Stimulated activated CD4-positive, alpha-beta T cell treated with anti-CD3 and anti-CD28 coated beads, Interleukin-15, amount 100 ng/mL, for 24 hours (primary cell): ENCODE data around the gene LEKR1.

Source experiments
- DNase-seq: peaks from one replicate; pipeline ENCODE4 v3.0.0-alpha.2; 2020

LEKR1 gene

DNA sequence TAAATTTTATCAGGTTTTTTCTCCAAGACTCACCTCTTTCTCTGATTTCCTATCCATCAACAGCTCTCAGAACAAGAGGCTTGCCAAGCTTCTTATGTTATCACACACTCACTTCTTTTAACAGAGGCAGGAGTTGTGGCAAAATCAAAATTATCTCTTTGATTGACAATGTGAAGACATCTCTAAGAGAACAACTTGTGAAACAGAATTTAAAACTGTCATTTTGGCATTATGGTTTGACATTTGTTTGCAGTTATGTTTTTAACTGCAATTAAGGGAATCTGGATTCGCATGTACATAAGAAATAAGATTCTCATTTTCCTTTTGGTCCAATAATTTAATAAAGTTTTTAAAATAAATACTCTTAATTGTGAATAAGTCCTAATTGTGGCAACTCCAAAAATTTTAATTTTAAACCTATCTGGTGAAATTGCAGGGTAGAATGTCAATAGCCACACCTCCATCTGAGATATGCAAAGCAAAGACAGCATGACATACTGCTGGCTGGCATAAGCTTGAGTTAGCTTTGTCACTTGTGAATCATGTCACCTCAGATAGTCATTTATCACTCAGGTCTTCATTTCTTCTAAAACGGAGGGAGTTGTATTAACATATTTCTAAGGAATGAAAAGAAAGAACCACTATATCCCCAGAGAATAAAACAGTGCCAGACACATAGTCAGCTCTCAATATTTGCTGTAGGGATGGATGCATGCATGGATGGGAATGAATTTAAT is 175.2 kb downstream of the LEKR1 start:
- DNase-seq: no peak

DNA sequence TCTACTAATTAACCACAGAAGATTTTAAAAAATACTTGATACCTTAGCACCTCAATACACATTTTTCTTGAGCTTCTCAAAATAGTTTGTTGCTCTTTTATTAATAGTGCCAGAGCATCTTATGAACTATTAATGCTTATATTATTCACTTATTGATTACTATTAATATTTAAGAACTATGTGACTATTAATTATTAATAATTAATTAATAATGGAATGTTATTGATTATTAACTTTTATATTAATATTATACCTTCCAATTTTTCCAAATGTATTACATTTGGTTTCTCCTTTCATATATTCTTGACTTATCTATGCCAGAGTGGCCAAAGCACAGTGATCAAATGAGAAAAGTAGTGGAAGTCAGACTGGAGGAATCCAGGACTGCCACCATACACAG is 195.5 kb downstream of the LEKR1 start:
- no peak for DNase-seq

DNA sequence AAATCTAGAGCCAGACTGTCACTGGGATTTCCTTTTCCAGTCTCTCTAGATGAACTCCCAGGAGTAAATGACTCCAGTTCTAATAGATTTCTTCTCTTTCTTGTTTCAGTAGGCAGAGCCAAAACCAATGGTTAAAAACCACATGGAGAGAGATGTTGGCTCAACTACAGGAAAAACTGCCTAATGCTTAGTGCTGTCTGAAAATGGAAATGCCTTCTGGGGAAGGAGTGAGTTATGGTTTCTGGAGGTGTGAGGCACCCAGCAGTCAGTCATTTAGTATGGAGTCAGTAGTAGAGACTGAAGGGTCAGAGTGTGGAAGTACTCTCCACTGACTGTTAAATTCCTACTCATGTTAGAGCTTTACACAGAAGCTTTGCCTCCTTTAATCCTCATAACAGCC is 197.1 kb downstream of the LEKR1 start:
- no peak for DNase-seq

DNA sequence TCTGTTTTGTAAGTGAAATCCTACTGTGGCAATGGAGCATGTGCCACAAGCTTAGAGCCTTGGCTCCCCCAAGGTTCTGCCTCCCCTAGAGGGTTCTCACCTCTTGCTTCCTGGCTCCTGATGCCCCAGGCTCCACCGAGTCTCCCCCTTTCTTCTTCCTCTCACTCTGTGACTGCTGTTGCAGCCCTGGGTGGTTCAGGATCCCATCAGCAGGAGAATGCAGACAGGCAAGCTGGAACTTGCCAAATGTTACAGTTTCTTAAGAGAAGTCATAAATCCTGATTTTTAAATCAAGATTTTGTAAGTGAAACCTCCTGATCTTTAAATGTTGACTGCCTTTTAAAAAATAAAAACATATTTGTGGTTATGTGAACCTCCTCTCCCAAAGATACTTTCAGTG is 199.9 kb downstream of the LEKR1 start:
- DNase-seq: no peak

DNA sequence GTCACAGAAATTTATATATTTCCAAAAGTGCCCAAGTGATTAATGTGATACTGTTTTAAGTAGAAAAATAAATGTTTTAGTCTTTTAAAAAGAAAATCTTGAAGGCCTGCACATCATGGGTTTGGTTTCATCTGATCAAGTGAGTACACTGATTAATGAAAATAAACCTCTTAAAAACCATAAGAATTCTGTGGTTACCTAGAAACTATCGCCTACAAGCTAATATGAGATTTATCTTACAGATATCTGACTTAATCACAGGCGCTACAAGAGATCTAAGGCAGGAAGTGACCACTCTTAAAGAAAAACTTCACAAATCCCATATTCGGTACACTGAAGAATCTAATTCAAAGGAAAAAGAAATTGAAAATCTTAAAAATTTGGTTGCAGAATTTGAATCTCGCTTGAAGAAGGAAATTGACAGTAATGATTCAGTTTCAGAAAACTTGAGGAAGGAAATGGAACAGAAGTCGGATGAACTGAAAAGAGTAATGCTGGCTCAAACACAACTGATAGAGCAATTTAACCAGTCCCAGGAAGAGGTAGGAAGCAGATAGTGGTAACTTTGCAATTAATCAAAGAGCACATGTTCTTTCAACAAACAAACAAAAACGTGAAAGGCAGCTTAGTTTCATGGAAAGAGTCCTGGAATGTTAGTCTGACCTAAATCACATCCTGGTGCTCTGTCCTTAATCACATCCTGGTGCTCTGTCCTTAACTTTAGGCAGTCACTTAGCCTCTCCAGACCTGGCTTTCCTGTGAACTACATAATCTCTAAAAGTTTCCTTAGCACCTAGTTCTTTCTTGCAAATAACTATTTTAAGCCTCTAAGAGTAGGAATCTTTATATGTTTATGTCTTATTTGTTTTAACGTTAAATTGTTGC is 201.9 kb downstream of the LEKR1 start:
- no peak for DNase-seq

DNA sequence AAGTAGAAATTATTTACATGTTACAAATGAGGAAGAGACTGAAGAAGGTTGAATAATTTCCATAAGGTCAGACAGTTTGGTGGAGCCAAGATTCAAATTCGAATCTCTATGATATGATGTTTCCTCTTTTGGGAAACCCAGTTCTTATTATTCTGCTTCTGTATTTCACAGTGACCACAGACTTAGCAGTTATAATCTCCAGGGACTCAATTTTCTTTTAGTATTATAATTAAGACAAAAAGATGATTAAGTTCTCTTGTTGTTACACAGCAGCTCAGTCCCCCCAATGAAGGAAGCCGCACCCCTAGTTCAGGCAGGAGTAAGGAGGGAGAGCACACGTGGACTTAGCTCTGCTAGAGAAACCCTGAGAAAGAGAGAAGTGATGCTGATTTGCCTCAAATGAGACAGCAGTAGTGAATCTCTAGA is 203.2 kb downstream of the LEKR1 start:
- DNase-seq: no peak

DNA sequence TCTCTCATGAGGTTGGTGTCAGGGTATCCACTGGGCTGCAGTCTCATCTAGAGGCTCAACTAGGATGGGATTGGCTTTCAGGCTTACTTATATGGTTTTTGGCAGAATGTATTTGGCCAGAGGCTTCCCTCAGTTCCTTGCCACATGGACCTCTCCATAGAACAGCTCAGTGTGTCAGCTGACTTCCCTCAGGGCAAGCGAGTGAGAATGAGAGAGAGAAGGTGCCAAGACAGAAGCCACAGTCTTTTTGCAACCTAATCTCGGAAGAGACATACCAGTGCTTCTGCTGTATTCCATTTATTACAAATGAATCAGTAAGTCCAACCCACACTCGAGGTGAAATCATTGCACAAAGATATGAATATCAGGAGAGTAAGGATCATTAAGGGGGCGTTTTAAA is 204.6 kb downstream of the LEKR1 start:
- no peak for DNase-seq

DNA sequence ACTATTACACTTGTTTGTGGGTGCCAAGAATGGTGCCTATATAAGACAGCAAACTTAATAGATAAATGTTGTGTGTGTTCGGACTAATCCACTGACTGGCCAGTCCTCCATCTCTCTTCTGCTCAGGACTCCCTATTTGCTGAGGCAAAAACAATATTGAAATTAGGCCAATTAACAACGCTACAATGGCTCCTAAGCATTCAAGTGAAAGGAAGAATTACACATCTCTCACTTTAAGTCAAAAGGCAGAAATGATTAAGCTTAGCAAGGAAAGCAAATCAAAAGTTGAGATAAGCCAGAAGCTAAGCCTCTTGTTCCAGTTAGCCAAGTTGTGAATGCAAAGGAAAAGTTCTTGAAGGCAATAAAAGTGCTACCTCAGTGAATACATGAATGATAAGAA is 206.8 kb downstream of the LEKR1 start:
- DNase-seq: no peak

DNA sequence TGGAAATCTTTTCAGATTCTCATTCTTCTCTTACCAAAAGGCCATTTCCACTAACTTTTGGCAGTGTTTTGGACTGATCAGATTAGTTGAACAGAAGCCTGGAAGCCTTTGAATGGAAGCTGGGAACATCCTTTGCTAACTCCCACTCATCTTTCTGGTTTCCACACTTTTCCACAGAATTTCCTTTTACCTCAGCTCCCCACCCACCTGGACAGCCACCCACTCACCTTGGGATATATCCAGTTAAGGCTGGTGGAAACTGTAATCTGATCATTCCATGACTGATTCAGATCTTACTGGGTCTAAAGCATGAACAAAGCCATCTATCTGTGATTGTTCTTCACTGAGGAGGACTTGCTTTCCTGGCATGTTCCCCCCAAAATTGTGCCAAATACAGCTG is 214.3 kb downstream of the LEKR1 start:
- DNase-seq: no peak

DNA sequence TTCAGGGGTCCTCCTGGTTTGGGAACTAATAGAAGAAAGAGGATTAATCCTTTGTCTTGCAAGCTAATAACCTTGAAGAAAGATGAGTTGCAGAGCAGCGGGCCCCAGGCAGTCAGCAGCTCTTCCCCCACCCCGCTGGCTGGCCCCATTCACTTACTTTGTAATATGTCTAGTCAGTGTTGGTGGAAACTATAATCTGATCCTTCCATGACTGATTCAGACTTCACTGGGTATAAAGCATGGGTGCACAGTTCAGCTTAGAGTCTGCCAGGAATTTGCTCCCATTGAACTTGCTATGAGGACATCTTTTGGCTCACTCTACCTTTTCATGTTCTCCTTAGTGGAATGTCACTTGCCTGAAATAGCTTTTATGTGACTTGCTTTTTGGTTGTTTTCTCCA is 216.1 kb downstream of the LEKR1 start:
- DNase-seq: no peak

DNA sequence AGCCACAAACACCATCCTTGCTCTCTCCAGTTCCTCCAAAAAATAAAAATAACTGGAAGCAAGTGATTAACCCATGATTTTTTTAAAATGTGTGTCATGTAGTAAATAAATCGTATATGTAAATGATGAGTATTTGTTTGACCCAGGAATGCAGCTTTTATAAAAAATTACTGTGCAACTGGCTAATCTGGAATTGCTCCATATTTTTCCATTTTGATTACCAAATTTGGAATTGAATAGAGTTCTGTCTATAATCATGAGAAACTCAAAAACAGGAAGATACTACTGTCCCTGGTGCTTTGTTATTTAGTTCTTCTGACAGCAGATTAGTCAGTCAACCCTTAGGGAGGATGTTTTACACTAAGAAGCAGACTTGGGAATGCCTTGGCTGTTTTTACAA is 217.6 kb downstream of the LEKR1 start:
- no peak for DNase-seq

DNA sequence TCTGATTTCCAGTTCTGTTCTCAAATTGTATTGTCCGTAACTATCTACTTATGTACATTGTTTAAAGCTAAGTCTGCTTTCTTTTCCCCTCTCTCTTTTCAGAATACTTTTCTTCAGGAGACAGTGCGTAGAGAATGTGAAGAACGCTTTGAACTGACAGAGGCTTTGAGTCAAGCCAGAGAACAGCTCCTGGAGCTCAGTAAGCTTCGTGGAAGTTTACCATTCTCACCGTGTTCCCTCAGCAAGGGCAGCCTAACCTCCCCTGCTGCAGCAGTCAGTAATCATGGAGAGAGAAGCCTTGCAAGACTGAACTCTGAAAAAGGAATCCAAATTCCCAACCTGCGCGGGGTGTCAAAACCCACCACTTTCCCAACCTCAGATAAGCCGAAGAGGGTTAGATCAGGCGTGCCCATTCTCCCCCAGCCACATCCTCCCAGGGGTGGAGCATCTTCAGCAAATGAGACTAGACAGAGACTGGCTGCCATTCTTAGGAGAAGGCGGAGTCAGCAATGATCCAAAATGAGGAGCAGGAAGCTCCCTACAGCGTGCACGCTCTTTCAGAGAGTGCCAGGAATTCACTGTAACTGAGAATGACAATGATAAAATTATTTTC is 219.2 kb downstream of the LEKR1 start:
- no peak for DNase-seq

DNA sequence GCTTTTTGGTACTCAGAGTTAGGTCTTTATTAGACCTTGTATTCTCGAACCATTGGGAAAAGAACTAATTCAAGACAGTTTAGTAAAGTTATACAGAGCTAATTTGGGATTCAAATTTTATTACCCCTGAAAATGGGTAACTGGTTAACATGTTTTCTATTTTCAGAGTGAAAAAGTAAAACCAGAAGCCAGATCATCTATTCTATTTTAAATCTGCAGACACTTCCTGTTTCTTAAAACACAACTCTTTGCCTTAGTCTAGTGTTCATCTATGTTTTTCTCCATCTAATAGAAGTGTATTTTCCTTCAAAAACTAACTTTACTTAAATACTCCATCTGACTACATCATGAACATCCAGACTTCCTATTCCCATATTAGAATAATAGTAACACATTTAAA is 220.4 kb downstream of the LEKR1 start:
- DNase-seq: no peak

DNA sequence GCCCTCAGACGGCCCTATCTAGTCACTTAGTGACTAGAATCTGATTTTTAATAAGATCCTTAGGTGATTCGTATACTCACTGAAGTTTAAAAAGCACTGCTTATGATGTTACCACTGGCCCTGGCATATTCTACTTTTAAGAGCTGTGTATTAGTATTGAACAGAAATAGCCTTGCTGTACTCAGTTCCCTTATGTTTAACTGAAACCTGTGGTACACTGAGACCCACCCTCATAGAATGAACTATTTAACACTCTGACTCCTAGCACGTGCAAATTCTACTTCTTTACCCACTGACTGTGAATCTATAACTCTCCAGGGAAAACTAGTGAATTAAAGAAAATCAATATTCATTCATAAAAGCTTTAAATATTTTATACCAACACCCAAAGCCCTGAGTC is 224.9 kb downstream of the LEKR1 start:
- DNase-seq: no peak

DNA sequence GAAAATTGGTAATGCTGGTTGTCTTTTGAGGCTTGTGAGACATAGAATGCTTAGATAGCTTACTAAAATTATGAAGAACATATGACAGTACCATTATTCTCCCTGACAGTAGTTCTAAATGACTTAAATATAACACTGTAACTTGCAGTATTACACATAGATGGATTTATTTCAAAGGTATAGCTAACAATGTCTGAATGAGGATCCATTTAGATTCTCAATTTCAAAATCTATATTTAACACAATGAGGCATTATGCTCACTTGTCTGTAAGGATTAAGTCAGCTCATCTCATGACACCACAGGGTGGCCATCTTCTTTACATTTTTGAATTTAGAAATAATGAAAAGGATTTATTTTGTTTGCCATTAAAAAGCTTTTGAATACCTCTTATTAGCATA is 225.4 kb downstream of the LEKR1 start:
- DNase-seq: no peak

DNA sequence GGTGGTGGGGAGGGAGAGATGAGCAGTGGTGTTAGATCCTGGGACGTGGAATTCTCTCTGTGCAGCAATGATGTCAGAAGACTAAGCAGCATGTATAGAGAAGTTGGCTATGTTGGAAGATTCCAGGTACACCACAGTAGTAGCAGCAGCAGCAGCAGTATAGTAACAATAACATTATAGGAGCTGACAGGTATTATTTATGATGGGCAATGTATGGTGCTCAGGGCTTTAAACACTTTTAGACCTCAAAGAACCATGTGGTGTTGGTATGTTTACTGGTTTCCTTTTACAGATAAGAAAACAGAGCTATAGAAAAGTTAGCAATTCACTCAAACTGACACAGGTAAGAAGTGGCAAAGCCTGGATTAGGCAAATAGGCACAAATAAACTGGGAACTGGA is 229.9 kb downstream of the LEKR1 start:
- DNase-seq: no peak

DNA sequence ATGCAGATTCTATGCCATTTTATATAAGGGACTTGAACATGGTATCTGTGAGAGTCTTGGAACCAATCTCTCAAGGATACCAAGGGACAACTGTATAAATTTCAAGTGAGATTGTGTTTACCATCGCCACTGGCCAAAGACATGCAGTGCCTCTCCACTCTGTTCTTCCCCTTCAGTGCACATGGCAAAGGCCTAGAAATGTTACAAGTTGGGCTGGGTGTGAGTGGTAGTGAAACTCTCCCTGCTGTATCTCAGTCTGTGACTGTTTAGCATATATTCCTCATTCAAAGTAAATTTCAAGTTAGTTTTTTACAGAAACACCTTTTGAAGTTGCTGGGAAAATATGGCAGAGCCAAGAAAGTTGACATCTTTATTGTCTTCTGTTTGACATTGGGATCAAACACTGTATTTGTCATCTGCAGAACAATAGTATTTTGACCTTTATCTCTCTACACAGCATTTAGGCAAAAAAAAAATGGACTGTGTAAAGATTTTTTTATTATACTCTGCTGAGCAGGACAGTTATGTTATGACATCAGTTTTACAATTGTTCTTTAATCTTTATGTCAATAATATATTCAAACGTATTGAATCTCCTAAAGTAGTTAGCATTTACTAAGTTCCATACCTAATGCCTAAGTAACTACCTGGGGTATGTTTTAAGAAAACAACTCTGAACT is 232.4 kb downstream of the LEKR1 start:
- no peak for DNase-seq

DNA sequence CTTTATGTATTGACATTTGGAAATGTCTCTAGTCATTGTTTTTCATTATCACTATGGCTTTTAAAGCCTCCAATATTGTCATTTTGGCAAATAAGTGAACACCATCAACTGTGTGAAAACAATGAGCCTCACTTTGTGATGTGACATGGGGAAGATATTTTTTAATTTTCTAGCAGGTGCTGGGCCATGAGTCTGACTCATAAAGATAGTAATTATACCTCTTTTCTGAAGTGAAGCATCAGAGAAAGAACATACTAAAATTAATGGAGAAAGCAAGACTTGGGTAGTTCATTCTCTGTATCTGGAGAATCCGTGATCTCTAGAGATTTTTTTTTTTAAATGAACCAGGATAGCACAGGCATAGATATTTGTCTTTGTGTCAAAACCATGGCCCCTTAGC is 233.0 kb downstream of the LEKR1 start:
- DNase-seq: no peak

DNA sequence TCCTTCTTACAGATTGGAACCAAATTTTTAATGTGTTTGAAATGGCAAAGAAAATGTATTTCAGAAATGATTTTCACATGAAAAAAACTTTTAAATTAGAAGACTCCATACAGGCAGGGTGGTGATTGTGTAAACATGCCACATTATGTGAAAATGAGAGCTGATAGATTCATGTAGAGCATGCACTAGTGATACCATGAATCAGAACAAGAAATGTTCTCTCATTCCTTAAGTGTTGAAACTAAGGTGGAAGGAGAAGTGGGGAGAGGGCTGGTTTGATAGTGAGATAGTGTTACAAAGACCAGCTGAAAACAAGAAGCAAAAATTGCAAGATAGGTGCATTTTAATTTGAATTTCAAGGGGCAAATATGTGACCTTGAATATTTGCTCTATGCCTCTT is 233.5 kb downstream of the LEKR1 start:
- no peak for DNase-seq

DNA sequence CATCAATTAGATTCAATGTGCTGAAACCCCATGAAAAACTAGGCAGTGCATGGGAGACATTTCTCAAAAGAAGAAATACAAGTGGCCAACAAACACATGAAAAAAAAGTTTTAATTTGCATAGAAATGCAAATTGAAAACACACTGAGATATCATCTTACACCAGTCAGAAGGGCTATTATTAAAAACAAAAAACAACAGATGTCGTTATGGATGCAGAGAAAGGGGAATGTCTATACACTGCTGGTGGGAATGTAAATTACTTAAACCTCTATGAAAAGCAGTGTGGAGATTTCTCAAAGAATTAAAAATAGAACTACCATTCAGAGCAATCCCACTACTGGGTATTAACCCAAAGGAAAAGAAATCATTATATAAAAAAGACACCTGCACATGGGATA is 235.1 kb downstream of the LEKR1 start:
- DNase-seq: no peak

DNA sequence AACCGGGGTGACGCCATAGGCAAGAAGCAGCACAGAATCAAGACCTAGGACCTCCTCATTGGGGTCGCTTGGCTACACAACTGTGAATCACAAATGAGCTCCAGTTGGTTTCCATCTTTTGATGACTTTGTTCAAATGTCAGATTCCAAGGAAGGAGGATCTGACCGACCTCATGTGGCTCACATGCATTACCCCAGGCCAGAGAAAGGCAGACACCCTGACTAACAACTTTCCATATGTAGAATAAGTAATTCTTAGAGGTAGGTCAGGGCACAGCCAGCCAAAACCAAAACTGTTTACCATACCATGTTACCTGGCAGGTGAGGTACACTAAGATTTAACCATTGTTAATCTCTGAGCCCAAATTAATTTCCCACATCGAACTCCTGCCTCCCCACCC is 237.3 kb downstream of the LEKR1 start:
- DNase-seq: no peak

DNA sequence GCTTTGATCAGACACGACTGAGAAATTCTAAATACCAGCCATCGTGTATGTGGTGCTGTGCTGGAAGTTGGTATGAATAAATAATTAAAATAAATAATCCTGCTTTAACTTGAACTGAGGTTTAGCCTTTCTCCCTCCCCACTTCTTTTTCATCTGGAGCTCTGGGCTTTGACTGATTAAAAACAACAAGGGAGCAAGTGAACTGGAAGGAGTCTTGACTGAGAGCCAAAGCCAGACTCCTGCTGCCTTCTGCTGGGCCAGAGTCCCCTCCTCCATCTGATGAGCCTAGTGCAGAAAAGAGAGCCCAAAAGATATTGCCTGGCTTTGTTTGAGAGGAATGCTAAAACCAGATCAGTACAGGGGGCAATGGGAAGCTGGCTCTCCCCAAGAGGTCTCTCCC is 237.8 kb downstream of the LEKR1 start:
- no peak for DNase-seq

DNA sequence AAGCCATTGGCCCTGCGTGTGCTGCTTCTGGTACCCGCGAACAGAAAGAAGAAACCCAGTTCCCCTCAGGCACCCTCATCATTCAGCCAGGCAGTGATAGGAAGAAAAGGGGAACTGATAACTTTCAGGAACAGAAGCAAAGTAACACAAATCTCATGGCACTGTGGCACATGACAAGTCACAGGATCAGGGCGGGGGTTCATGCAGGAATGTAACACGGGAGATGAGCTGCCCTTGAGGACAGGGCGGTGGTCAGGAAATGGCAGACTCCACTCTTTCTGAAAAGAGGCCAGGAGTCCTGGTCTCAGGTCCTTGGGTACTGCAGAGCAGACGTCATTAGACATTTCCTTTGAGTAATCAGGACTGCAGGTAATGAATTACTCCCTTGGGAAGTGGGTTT is 238.2 kb downstream of the LEKR1 start:
- DNase-seq: no peak

DNA sequence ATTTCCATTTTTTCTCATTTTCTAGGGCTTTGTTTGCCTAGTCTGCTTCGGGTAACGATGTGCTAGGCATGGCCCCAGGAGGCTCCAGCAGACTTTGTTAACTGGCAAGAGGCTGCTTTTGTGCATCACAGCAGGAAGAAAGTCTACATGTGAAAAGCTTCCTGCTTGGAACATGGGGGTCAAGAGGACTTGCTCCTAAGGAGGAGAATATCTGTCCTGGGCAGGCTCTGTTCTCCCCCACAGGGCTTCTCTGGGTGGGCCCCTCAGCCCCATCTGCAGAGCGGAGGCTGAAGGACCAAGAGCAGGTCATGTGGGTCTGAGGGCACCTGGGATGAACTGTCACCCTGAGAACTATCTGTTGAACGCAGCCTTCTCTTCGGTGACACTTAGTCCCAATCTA is 239.0 kb downstream of the LEKR1 start:
- DNase-seq: no peak
